ENCODE data around the gene JADE2. TPM values are rescaled to one million over a fixed set of nuclear protein-coding genes. Genes with fewer than 3 reads are reported as not detected.

The JADE2 gene
- total RNA-seq, 1 experiment from 2014 or later = 18.4 TPM

GRCh38 chr5:134547999-134548658 lies 22.7 kb downstream of the JADE2 start:
- ChIA-PET POLR2A (ENCODE audit: low non-redundant PET) (no interaction called here), CTCF (no interaction called here)
- H3K9me3 ChIP-seq (ENCODE audit: low read depth, low read length, poor library complexity, severe bottlenecking) = no peaks in the 10 kb centered on the region
- no peaks in the 10 kb centered on the region for H3K27me3 ChIP-seq (replicated peaks; ENCODE audit: insufficient read depth, low read depth, low read length, poor library complexity)
- TF ChIP-seq CTCF (conservative IDR thresholded peaks at IDR 0.05; ENCODE audit: low read depth, low read length) (no peak), EZH2 (IDR thresholded peaks at IDR 0.05; ENCODE audit: borderline replicate concordance, low read depth, low read length, poor library complexity, severe bottlenecking) (no peak)
- BruUV-seq (replicated peaks) = no TSS peak
- no peaks in the 10 kb centered on the region for H3K36me3 ChIP-seq (ENCODE audit: insufficient read depth, low read length, poor library complexity, severe bottlenecking)
- H3K4me3 ChIP-seq (ENCODE audit: low read depth, low read length, poor library complexity, severe bottlenecking) = no peak overlapping the region
- H3K27ac ChIP-seq (ENCODE audit: low read depth, low read length, poor library complexity, severe bottlenecking) = no peak overlapping the region
- peaks cover 33% of the 10 kb centered on the region for H3K4me1 ChIP-seq (ENCODE audit: insufficient read depth, low read length, poor library complexity, severe bottlenecking)
- DNase-seq (ENCODE audit: low spot score) = no peak
- intact Hi-C loops (cut with micrococcal nuclease; ENCODE audit: unreplicated experiment) = no loop called here

GRCh38 chr5:134549714-134550113 lies 24.2 kb downstream of the JADE2 start:
- CTCF ChIA-PET = no interaction called here
- H3K4me1 ChIP-seq (ENCODE audit: insufficient read depth, low read length, poor library complexity, severe bottlenecking) = peaks cover 24% of the 10 kb centered on the region
- no peaks in the 10 kb centered on the region for H3K9me3 ChIP-seq (ENCODE audit: low read depth, low read length, poor library complexity, severe bottlenecking)
- no TSS peak for BruUV-seq (replicated peaks)
- intact Hi-C loops (cut with micrococcal nuclease; ENCODE audit: unreplicated experiment) = no loop called here
- H3K4me3 ChIP-seq (ENCODE audit: low read depth, low read length, poor library complexity, severe bottlenecking) = no peak overlapping the region
- no peaks in the 10 kb centered on the region for H3K27me3 ChIP-seq (replicated peaks; ENCODE audit: insufficient read depth, low read depth, low read length, poor library complexity)
- DNase-seq (ENCODE audit: low spot score) = no peak
- TF ChIP-seq CTCF (conservative IDR thresholded peaks at IDR 0.05; ENCODE audit: low read depth, low read length) = no peak
- TF ChIP-seq EZH2 (IDR thresholded peaks at IDR 0.05; ENCODE audit: borderline replicate concordance, low read depth, low read length, poor library complexity, severe bottlenecking) = no peak
- no peaks in the 10 kb centered on the region for H3K36me3 ChIP-seq (ENCODE audit: insufficient read depth, low read length, poor library complexity, severe bottlenecking)
- POLR2A ChIA-PET (ENCODE audit: low non-redundant PET) = no interaction called here
- no peak overlapping the region for H3K27ac ChIP-seq (ENCODE audit: low read depth, low read length, poor library complexity, severe bottlenecking)

- H3K27ac ChIP-seq (ENCODE audit: low read depth, low read length, poor library complexity, severe bottlenecking) = no peak overlapping the region
- peaks cover 16% of the 10 kb centered on the region for H3K4me1 ChIP-seq (ENCODE audit: insufficient read depth, low read length, poor library complexity, severe bottlenecking)
- no peak for TF ChIP-seq CTCF (conservative IDR thresholded peaks at IDR 0.05; ENCODE audit: low read depth, low read length)
- no peak for TF ChIP-seq EZH2 (IDR thresholded peaks at IDR 0.05; ENCODE audit: borderline replicate concordance, low read depth, low read length, poor library complexity, severe bottlenecking)
- H3K9me3 ChIP-seq (ENCODE audit: low read depth, low read length, poor library complexity, severe bottlenecking) = no peaks in the 10 kb centered on the region
- no peaks in the 10 kb centered on the region for H3K36me3 ChIP-seq (ENCODE audit: insufficient read depth, low read length, poor library complexity, severe bottlenecking)
- DNase-seq (ENCODE audit: low spot score) = no peak
- CTCF ChIA-PET = no interaction called here
- intact Hi-C loops (cut with micrococcal nuclease; ENCODE audit: unreplicated experiment) = no loop called here
- no peaks in the 10 kb centered on the region for H3K27me3 ChIP-seq (replicated peaks; ENCODE audit: insufficient read depth, low read depth, low read length, poor library complexity)
- BruUV-seq (replicated peaks) = no TSS peak
- POLR2A ChIA-PET (ENCODE audit: low non-redundant PET) = no interaction called here
- H3K4me3 ChIP-seq (ENCODE audit: low read depth, low read length, poor library complexity, severe bottlenecking) = no peak overlapping the region
These were observed 25.1 kb downstream of the JADE2 start for GRCh38 chr5:134550271-134551214.

Data from A673 (cell line).